PC-9 (cell line): ENCODE measurements around the gene HHLA2.

Experiments used
- EZH2 ChIP-seq: fragments of 200-600 bp; sonication (generic); IDR thresholded peaks from 2 replicates; pipeline ENCODE4 v1.8.0; 2017; ENCODE audit warnings: antibody characterized with exemption, low read depth
- TF ChIP-seq, protein P1 (sequence below): fragments of 200-600 bp; sonication (generic); conservative IDR thresholded peaks from 2 replicates; pipeline ENCODE4 v1.6.1; 2017; ENCODE audit warnings: mixed run types, antibody characterized with exemption, mild to moderate bottlenecking, moderate library complexity

DNA sequence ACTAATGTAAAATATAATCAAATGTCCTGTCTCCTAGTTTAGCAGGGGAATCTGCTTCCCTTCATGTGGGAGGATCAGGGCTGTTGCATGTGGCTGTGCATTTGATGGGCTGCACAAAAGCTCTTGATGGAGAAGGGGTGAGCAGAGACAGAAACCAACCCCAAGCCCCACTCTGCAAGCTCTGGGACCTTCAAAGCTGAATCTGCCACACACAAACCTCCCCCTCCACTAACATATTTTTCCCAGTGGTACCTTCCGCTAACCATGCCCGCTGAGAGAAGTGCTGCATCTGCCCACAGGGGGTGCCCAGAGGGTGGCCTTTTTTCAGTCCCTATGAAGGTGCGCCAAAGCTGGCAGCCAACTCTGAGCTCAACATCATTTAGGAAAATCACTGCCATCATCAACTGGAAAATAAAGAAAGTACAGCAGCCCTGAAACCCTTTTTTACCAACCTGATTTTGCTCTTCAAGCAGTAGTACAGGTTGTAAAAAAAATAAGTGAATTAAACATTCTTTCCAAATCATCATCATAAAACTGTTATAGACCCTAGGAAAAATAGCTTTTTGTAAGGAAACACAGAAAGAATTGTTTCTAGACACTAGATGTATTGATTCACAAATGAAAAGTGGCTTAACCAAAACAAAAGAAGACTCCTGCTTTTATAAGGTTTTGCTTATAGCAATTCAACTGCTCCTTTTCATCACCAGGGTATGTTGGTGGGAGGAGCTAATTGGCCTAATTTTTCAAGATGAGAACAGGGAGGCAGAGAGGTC is 97.0 kb downstream of the HHLA2 start:
- TF ChIP-seq, protein P1, sequence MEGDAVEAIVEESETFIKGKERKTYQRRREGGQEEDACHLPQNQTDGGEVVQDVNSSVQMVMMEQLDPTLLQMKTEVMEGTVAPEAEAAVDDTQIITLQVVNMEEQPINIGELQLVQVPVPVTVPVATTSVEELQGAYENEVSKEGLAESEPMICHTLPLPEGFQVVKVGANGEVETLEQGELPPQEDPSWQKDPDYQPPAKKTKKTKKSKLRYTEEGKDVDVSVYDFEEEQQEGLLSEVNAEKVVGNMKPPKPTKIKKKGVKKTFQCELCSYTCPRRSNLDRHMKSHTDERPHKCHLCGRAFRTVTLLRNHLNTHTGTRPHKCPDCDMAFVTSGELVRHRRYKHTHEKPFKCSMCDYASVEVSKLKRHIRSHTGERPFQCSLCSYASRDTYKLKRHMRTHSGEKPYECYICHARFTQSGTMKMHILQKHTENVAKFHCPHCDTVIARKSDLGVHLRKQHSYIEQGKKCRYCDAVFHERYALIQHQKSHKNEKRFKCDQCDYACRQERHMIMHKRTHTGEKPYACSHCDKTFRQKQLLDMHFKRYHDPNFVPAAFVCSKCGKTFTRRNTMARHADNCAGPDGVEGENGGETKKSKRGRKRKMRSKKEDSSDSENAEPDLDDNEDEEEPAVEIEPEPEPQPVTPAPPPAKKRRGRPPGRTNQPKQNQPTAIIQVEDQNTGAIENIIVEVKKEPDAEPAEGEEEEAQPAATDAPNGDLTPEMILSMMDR, result no peak
- TF ChIP-seq EZH2, result no peak
